Stimulated activated CD4-positive, alpha-beta T cell treated with anti-CD3 and anti-CD28 coated beads, Interleukin-1b, Interleukin-23, amount 100 ng/mL, for 1 hour (primary cell): ENCODE results near the gene FAXDC2.

Experiments used
- DNase-seq, 2 donors: peaks; one replicate each; pipeline ENCODE4 v3.0.0-alpha.2; 2020; ENCODE audit warnings: low read depth in 2 of 2

The FAXDC2 gene, protein sequence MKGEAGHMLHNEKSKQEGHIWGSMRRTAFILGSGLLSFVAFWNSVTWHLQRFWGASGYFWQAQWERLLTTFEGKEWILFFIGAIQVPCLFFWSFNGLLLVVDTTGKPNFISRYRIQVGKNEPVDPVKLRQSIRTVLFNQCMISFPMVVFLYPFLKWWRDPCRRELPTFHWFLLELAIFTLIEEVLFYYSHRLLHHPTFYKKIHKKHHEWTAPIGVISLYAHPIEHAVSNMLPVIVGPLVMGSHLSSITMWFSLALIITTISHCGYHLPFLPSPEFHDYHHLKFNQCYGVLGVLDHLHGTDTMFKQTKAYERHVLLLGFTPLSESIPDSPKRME

DNA sequence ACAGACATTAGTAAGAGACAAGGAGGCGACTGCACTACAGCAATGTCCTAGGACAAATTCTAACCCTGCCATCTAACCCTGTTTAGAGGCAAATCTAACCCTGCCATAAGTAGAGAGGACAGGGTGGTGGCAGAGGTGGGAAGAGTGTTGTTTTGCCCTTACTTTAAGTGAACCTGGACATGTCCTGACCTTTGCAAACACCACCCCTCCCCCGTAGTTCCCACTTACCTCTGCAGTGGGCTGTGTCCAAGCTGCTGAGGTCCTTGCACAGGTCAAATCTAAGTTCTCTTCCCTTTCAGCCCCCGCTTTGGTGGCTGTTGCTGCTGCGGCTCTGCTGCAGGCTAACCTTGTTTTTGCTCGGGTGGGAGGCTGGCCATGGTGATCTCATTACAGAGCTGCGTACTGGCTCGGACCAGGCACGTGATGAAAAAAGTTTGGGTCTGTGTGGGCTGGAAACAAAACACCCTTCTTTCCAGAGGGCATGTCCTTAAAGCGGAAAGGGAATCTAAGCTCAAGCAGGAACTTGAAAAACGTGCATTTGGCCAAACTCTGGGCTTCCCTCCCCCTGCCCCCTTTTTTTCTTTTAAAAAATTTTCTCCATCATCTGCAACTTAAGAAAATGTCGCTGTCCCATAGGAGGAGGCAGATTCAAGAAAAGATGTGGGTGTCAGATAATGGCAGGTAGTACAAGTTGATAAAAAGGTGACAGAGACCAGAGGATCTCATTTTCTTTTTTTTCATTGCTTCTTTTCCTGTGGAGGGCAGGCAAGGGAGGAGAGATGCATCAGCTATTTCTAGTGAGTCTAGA is at the start of gene FAXDC2:
FAXDC2 (minus strand) TSS at position 349 of the 808 bp plus-strand sequence. CDS start 12,425 bp downstream, outside the sequence.
- DNase-seq, result no peak

DNA sequence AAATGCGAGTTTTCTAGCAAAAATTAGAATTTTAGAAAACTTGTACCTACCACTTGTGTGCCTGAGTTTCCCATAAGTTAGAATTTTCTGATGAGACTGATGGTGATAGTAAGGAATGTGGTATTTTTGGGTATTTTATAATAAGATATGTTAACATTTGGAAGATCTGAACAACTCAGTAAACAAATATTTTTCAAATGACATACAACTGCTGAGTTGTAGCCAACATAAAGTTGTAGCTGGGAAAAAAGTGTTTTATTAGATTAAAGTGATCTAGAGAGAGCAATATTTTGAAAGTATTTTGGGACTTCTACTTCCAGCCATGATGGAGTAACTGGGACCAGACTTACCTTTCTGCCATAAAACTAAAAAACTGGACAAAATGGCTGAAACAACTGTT is 49.7 kb upstream of the FAXDC2 start:
- no peak for DNase-seq

DNA sequence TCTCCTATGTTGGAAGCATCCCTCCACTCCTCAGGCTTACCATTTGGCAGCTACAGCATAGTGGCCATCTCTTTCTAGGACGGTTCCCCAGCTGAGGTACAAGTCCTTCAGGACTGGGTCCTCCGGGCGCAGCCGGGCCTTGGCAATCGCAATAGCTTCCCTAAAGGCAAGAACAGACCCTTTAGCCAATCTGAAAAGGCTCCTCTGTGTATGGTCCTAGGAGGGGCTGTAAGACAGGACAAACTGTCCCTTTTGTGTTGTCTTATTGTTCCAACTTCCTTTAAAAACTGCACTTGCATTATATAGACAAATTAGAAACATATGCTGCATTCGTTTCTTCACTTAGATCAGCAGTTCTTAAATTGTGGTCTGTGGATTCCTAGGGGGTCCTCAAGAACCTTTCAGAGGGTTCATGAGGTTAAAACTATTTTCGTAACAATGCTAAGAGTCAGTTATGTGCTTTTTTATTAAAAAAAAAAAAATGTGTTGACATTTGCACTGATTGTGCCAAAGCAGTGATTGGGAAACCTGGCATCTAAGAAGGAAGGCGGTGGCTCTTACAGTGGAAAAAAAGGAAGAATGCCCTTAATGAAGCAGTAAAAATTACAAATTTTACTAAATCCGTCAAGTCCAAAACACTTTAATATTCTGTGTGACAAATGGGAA is 48.9 kb upstream of the FAXDC2 start:
- DNase-seq, result no peak

DNA sequence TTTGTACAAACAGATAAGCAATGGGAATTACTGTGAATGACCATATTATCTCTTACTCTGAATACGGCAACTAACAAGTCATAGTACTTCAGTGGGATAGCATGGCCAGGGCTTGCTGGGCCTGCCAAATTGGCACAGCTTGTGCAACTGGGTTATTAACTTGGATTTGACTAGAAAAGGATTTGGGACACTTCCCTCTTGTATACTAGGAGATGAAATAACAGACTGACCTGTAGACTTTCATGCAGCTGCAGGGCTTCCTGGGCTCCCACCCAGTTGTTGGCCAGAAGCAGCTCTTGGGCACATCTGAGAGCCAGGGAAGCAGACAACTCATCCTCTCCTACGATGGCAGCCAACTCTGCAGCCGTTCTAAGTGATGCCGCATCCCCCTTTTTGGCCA is 47.8 kb upstream of the FAXDC2 start:
- DNase-seq, result no peak

DNA sequence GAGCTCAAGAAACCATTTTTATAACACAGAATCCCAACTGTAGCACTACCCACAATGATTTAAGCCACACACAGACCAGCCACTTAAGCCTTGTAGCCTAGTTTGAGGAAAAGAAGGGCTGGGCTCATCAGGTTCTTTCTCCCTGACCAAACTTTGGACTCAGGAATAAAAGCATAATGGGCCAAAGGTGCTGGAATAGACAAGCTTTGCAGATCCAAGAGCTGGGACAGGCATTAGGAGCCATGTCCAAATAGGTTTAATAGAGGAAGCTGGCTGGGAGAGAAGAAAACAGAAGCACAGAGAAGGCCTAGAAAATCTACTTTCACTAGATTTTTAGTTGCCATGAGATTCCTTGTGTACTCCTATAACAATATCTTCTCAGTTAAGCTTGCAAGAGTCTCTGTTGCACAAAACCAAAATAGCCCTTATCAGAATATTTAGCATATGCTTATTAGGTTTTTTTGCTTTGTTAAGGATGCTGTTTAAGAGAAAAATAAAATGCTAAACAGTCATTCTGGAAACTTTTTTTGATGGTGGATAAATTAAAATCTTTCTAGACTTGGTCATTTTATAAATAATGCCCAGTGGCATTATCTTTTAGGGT is 46.3 kb upstream of the FAXDC2 start:
- no peak for DNase-seq

DNA sequence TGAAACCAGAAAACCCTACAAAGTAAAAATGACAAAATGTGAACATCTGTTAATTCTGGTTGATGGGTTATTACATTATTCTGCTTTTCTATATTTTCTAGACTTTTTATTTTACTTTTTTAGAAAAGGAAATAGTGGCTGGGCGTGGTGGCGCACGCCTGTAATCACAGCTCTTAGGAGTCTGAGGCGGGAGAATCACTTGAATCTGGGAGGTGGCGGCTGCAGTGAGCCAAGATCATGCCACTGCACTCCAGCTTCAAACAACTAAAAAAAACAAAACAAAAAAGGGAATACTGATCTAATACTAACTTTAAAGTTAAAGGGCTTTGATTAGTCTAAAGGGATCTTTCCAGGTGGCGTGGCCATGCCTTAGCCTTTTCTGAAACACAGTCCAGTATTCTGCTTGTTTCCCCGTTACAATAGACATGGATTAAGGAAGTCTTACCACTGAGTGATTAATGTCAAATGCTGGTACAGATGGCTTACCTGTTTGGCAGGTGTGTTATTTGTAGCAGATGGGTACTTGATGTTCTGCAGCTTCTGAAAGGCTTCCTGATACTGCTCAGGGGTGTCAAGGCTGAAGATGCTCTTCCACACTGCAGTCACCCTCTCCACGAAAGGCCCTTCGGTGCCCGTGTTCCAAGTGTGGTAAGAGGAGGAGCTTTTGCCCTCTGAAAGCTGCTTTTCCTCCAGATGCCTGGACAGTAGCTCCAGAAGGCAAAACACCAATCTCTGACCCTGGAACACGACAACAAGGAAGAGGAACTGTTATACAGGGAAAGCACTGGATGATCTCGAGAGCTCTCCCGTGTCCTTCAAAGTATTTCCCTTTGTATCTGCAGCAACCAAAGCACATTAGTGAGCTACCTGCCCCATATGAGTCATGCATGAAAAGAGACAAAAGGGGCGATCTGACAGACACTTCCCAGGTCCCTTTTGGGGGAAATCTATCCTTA is 45.5 kb upstream of the FAXDC2 start:
- DNase-seq, result no peak

DNA sequence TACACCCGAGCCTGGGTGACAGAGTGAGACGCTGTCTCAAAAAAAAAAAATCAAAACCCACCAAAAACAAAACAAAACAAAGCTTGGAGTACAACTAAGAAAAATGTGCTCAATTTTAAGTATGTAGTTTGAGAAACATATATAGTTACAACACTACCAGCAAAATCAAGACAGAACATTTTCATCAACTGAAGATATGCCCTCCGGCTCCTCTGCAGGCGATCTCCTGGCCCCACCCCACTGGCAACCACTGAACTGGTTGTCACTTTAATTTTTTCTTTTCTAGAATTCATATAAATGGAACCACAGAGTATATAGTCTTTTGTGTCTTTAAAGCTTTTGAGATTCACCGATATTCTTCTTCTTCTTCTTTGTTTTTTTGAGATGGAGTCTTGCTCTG is 43.0 kb upstream of the FAXDC2 start:
- DNase-seq, result no peak

- DNase-seq, result no peak
These were observed 42.0 kb upstream of the FAXDC2 start for GRCh38 chr5:154892369-154892771.

- DNase-seq, result no peak
These were observed 35.0 kb upstream of the FAXDC2 start for GRCh38 chr5:154885439-154885838.

GRCh38 chr5:154884424-154884823 is 34.0 kb upstream of the FAXDC2 start:
- no peak for DNase-seq

- DNase-seq, result no peak
These were observed 31.6 kb upstream of the FAXDC2 start for GRCh38 chr5:154881986-154882385.

DNA sequence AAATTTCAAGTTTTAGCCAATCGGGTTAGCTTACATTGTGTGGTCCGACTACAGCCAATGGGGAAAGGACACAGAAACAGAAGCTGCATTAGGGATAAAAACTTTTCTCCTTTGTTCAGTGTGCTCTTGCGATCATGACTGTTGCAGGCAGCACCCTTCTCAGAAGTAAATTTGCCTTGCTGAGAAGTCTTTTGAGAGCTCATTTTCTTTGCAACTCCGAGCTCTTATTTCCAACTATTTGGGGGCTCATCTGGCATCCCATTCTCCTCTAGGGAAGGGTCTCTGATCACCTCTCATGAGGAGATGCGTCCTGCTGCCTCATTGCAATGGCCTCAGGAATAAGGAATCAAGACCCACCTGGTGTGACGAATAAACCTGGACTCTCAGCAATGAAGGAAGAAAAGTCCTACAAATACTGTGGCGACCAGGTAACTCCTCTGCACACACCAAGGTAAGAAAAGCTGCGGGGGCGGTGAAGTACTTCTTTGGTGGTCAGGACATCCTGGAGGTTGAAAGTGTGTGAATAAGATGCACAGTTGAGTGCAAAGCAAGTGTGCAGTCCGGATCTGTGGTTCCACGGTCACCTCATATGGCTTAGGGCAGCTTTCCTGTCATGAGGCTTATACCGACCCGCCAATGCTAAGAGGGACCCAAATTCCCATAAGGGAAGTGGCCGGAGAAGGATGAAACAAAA is 28.4 kb upstream of the FAXDC2 start:
- no peak for DNase-seq

DNA sequence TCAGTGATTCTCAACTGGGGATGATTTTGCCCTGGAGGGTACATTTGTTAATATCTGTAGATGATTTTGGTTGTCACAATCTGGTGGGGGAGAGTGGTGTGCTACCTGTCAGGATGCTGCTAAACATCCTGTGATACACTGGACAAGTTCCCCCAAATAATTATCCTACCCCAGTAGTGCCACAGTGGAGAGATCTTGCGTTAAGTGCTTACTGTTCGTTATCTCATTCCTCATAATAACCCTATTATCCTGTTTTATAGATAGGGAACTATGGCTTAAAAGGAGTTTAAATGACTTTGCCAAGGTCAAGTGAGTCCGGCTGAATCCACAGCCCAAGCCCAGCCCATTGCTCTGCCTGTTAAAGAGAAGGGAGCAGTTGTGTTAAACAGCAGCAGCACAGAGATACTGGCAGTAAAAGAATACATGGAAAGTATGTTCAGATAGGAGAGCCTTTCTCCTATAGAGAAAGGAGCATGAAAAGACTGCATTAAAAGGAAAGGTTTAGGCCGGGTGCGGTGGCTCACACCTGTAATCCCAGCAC is 23.5 kb upstream of the FAXDC2 start:
- DNase-seq, result no peak

DNA sequence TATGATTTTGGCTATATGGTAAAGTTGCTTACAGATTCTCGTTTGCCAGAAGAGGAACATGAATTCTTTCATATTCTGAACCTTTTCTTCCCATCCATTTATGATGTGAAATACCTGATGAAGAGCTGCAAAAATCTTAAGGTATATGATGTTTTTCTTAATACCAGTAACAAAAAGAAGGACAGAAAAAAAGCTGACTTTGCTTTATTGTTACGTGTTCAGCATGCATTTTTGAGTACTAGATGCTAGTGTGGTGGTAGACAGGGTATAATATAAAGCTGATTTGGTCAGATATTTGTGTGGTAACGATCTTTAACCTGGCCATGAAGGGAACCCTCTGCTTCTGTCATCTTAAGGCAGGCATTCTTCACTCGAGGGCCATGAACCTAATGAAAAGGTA is 21.3 kb upstream of the FAXDC2 start:
- no peak for DNase-seq

DNA sequence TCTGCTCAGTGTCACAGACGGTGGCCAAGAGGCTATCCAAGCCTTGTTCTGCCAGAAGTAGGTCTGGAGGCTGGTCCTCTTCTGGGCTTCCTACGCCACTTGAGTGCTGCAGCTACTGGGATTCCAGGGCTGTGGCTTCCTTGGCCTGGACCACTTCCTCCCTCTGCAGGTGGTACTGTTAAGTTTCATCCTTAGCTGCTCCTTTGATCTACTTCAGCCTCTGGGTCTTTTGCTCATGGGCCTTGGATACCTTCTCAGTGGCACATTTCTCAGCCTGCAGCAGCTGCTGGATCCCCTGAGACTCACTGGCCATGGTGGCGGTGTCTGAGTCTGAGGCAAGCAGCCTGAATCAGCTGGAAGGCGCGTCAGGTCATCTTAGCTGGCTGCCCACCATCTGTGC is 18.3 kb upstream of the FAXDC2 start:
- no peak for DNase-seq

DNA sequence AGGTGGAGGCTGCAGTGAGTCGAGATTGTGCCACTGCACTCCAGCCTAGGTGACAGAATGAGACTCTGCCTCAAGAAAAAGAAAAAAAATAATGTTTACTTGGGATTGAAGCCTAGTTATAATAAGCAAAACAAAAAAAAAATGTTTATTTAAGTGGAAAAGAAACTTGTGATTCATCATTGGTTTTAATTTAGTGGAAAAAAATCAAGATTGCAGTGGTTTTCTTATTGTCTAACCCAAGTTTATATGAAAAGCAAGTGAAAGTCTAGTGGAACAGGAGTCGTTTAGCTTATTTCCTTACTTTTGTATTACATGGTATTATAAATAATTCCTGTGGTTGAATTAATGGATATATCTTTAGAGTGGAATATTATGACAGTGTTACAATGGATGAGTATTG is 16.4 kb upstream of the FAXDC2 start:
- no peak for DNase-seq

DNA sequence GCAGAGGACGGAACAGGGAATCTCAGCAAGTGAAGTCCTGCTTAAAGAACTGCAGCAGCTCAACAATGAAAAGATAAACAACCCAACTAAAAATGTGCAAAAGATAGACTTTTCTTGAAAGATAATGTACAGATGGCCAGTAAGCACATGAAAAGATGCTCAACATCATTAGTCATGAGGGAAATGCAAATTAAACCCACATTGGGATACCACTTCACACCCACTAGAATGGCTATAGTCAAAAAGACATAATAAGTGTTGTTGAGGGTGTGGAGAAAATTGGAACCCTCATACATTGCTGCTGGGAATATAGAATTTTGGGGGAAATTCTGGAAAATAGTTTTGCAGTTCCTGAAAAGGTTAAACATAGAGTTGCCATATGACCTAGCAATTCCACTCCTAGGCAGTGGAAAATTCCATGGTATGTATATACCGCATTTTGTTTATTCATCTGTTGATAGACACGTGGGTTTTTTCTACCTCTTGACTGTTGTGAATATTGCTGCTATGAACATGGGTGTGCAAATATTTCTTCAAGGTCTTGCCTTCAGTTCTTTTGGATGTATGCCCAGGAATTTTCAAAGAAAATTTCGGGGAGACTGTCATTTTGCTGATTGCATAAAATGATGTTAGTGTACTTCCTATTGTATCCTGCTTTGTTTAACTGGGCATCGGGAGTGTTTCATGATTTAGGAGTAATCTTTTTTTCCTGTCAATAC is 15.2 kb upstream of the FAXDC2 start:
- DNase-seq, result no peak

DNA sequence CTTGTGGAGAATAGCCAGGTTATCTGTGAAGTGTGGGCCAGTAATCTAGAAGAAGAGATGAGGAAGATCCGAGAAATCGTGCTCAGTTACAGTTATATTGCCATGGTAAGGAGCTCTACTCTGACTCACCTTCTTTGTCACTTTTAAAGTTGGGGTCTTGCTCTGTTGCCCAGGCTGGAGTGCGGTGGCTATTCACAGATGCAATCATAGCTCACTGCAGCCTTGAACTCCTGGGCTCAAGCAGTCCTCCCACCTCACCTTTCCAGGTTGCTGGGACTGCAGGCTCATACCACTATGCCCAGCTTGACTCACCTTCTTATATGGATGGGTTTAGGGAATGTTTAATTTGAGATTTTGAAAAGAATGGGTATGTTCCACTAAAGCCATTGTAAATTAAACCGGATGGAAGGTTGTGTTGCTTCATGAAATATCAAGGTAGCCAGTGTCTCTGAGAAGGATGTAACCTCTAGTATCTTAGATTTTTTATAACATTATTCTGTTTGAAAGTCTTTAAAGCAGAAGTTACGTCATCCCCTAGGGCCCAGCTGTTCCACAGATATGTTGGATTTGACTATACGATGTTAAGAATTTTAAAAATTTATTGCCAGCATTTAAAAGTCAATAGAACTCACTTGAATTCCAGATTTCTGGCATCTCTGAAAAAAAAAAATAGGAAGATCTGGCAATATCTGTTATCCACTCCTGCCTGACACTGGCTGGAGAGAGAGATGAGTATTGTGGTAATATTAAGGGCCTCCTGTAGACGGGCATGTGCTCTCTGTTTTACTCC is 13.1 kb upstream of the FAXDC2 start:
- DNase-seq, result no peak

DNA sequence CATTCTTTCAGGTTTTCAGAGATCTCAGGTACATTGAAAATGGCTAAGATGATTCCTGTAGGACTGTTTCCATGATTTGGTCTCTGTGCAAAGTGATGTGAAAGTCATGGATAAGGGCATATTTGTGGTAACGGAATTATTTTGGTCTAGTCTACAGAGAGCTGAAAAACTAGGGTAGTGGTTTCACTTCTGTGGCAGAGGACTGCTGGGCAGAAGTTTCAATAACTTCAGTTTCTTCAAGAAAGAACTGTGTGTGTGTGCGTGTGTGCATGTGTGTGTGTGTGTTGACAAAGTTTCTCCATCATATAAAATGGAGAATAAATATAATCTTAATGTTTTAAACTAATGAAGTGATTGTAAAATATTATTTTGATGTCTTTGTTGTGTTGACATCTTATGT is 12.4 kb upstream of the FAXDC2 start:
- DNase-seq, result no peak
